Esophagus squamous epithelium (tissue), 4 donors: ENCODE measurements around the gene OLFML2A.
A peak's percentile ranks its signal among the peaks of the same experiment; 100 is the strongest.

Experiments used
- CTCF ChIP-seq, 6 experiments: fragments of 450-650 bp in 4 of 6; fragments of 200-600 bp in 2 of 6; sonication (generic) in 2 of 6; IDR thresholded peaks; one replicate each; pipeline ENCODE4 v1.5.1; 2016 to 2019; ENCODE audit warnings: antibody characterized with exemption in 6 of 6, mild to moderate bottlenecking in 4 of 6, moderate library complexity in 4 of 6
- POLR2A ChIP-seq, 4 donors: fragments of 450-650 bp; IDR thresholded peaks; one replicate each; pipeline ENCODE4 v1.6.1; 2017; ENCODE audit warnings: antibody characterized with exemption in 4 of 4, mild to moderate bottlenecking in 4 of 4, moderate library complexity in 3 of 4

- TF ChIP-seq CTCF (IDR thresholded peaks at IDR 0.05) (peak in 4 of 6 experiments; percentile 7 to 39 (median 28)), POLR2A (IDR thresholded peaks at IDR 0.05) (peak in 2 of 4 donors; percentile 86 to 94)
Measured at GRCh38 chr9:124861342-124862229, 84.7 kb downstream of the OLFML2A start, which contains the start of the genes ARPC5L and RPL35.
